GM19193 (cell line): ENCODE measurements around the gene FAM9C.

Experiments
- POLR2A ChIP-seq: IDR thresholded peaks from 4 replicates; pipeline ENCODE4 v1.6.1; 2011; ENCODE audit not compliant: insufficient read depth, insufficient read length; ENCODE audit errors: extremely low read depth

The FAM9C gene

GRCh38 chrX:13080128-13080795 is 35.8 kb upstream of the FAM9C start:
- no peak for TF ChIP-seq POLR2A

- no peak for TF ChIP-seq POLR2A
Observed at GRCh38 chrX:13078739-13079444, 34.5 kb upstream of the FAM9C start.

GRCh38 chrX:13077168-13077567 is 32.7 kb upstream of the FAM9C start:
- TF ChIP-seq POLR2A, result no peak

GRCh38 chrX:13076176-13076961 is 31.9 kb upstream of the FAM9C start:
- no peak for TF ChIP-seq POLR2A

- TF ChIP-seq POLR2A, result no peak
Observed at GRCh38 chrX:13074297-13075262, 30.2 kb upstream of the FAM9C start.

- TF ChIP-seq POLR2A, result no peak
Observed at GRCh38 chrX:13069771-13070416, 25.5 kb upstream of the FAM9C start.

GRCh38 chrX:13068651-13069050 is 24.2 kb upstream of the FAM9C start:
- no peak for TF ChIP-seq POLR2A

- no peak for TF ChIP-seq POLR2A
Observed at GRCh38 chrX:13067773-13068172, 23.4 kb upstream of the FAM9C start.

GRCh38 chrX:13066391-13066790 is 22.0 kb upstream of the FAM9C start:
- no peak for TF ChIP-seq POLR2A

GRCh38 chrX:13064599-13065143 is 20.3 kb upstream of the FAM9C start:
- no peak for TF ChIP-seq POLR2A

- no peak for TF ChIP-seq POLR2A
Observed at GRCh38 chrX:13059637-13060499, 15.4 kb upstream of the FAM9C start.

GRCh38 chrX:13055486-13055885 is 11.1 kb upstream of the FAM9C start:
- TF ChIP-seq POLR2A, result no peak

GRCh38 chrX:13053171-13053570 is 8.8 kb upstream of the FAM9C start:
- no peak for TF ChIP-seq POLR2A
